WTC11 (cell line): ENCODE results near the gene BLM. TPM values are rescaled to one million over a fixed set of nuclear protein-coding genes. Genes with fewer than 3 reads are reported as not detected.

ENCODE experiments used
- ATAC-seq: fragments of 200-7000 bp; cut with Tn5 transposase; 2 replicates; pipeline ENCODE4 v1.10.0; 2021; ENCODE audit warnings: mild to moderate bottlenecking, moderate library complexity
- CTCF ChIA-PET: fragments of 300-600 bp; sonication (Branson Sonifier 250); formaldehyde crosslinking; loops from one replicate; lab custom pipeline; 2021; ENCODE audit warnings: antibody characterized with exemption; lab: Charles Lee
- POLR2A ChIA-PET: fragments of 350-600 bp; sonication (Branson Sonifier 250); formaldehyde crosslinking; loops from one replicate; lab custom pipeline; 2021; ENCODE audit warnings: antibody characterized with exemption; lab: Charles Lee
- DNase-seq: peaks from one replicate; pipeline ENCODE4 v3.0.0; 2021; ENCODE audit warnings: low spot score
- H3K27ac Mint-ChIP-seq: 2 replicates; pipeline ENCODE4 v1.8.0; 2021; ENCODE audit warnings: mixed read lengths
- H3K27me3 Mint-ChIP-seq: 2 replicates; pipeline ENCODE4 v1.8.0; 2021; ENCODE audit warnings: low read depth, mild to moderate bottlenecking, moderate library complexity, mixed read lengths
- H3K36me3 Mint-ChIP-seq: 2 replicates; pipeline ENCODE4 v1.8.0; 2021; ENCODE audit warnings: mixed read lengths
- H3K4me1 Mint-ChIP-seq: 2 replicates; pipeline ENCODE4 v1.8.0; 2022; ENCODE audit warnings: mixed read lengths
- H3K4me3 Mint-ChIP-seq: 2 replicates; pipeline ENCODE4 v1.8.0; 2021; ENCODE audit warnings: mild to moderate bottlenecking, moderate library complexity, mixed read lengths
- H3K9me3 Mint-ChIP-seq: 2 replicates; pipeline ENCODE4 v1.8.0; 2021; ENCODE audit warnings: mixed read lengths
- EMX1 ChIP-seq: fragments of 250-450 bp; sonication (Bioruptor Pico); IDR thresholded peaks from 2 replicates; pipeline ENCODE4 v1.8.0; 2021; ENCODE audit warnings: mild to moderate bottlenecking
- FOXJ3 ChIP-seq: sonication (generic); formaldehyde crosslinking; IDR thresholded peaks from 2 replicates; pipeline ENCODE4 v1.9.0; 2021; ENCODE audit warnings: missing genetic modification reagents, mild to moderate bottlenecking, borderline replicate concordance
- FOXP1 ChIP-seq: sonication (generic); formaldehyde crosslinking; IDR thresholded peaks from 2 replicates; pipeline ENCODE4 v1.8.0; 2022; ENCODE audit warnings: missing genetic modification reagents, mild to moderate bottlenecking, moderate library complexity, borderline replicate concordance
- MXD4 ChIP-seq: fragments of 250-450 bp; sonication (Bioruptor Pico); IDR thresholded peaks from 2 replicates; pipeline ENCODE4 v1.8.0; 2021; ENCODE audit warnings: mild to moderate bottlenecking, moderate library complexity, borderline replicate concordance
- NR2C2 ChIP-seq: sonication (generic); formaldehyde crosslinking; IDR thresholded peaks from 2 replicates; pipeline ENCODE4 v1.8.0; 2022; ENCODE audit warnings: mild to moderate bottlenecking, missing genetic modification reagents
- PRRX2 ChIP-seq: fragments of 250-450 bp; sonication (Bioruptor Pico); IDR thresholded peaks from 2 replicates; pipeline ENCODE4 v1.8.0; 2021; ENCODE audit warnings: mild to moderate bottlenecking
- SMAD3 ChIP-seq: sonication (generic); formaldehyde crosslinking; IDR thresholded peaks from 2 replicates; pipeline ENCODE4 v1.8.0; 2022; ENCODE audit warnings: missing genetic modification reagents, mild to moderate bottlenecking, borderline replicate concordance
- ZNF416 ChIP-seq: fragments of 250-450 bp; sonication (Bioruptor Pico); IDR thresholded peaks from 2 replicates; pipeline ENCODE4 v1.9.0; 2021; ENCODE audit warnings: mild to moderate bottlenecking, inconsistent platforms
- ZNF671 ChIP-seq: fragments of 250-450 bp; sonication (Bioruptor Pico); IDR thresholded peaks from 2 replicates; pipeline ENCODE4 v1.8.0; 2021; ENCODE audit warnings: mild to moderate bottlenecking
- total RNA-seq: library from RNA; stranded (reverse); gene quantifications from 3 replicates; pipeline ENCODE4 v1.2.3, GENCODE V29; 2021
- TF ChIP-seq, protein P1 (sequence below): fragments of 250-450 bp; sonication (Bioruptor Pico); IDR thresholded peaks from 2 replicates; pipeline ENCODE4 v1.9.0; 2021; ENCODE audit warnings: mild to moderate bottlenecking
- TF ChIP-seq, protein P2 (sequence below): fragments of 200-600 bp; IDR thresholded peaks from 2 replicates; pipeline ENCODE4 v1.8.0; 2022; ENCODE audit warnings: antibody characterized with exemption
- TF ChIP-seq, protein P3 (sequence below): fragments of 250-450 bp; sonication (Bioruptor Pico); conservative IDR thresholded peaks from 2 replicates; pipeline ENCODE4 v1.9.0; 2021; ENCODE audit warnings: mild to moderate bottlenecking
- TF ChIP-seq, protein P4 (sequence below): sonication (generic); formaldehyde crosslinking; IDR thresholded peaks from 2 replicates; pipeline ENCODE4 v1.8.1; 2023; ENCODE audit warnings: mild to moderate bottlenecking, missing genetic modification reagents, borderline replicate concordance
- TF ChIP-seq, protein P5 (sequence below): sonication (generic); formaldehyde crosslinking; IDR thresholded peaks from 2 replicates; pipeline ENCODE4 v1.8.0; 2023; ENCODE audit warnings: missing genetic modification reagents
- TF ChIP-seq, protein P6 (sequence below): sonication (generic); formaldehyde crosslinking; IDR thresholded peaks from 2 replicates; pipeline ENCODE4 v1.8.1; 2022; ENCODE audit warnings: low read depth, missing genetic modification reagents, borderline replicate concordance

Gene BLM
- total RNA-seq, 1 experiment from 2014 or later = 40.5 TPM

DNA sequence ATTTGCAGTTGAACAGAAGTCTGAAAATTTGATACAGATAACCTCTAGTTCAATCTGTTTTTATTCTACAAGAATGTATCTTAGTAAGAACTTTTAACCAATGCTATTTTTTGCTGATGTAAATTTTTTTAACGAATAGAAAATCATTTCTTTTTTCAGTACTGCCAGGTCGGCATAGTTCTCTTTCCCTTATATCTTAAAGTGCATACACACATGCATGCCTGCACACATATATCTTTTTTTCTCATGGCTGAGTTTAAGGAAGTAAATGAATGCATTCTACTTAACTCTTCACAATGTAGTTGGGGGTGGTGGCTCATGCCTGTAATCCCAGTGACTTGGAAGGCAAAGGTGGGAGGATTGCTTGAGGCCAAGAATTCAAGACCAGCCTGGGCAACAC is 48.4 kb downstream of the BLM start (continued):
- TF ChIP-seq, protein P1, sequence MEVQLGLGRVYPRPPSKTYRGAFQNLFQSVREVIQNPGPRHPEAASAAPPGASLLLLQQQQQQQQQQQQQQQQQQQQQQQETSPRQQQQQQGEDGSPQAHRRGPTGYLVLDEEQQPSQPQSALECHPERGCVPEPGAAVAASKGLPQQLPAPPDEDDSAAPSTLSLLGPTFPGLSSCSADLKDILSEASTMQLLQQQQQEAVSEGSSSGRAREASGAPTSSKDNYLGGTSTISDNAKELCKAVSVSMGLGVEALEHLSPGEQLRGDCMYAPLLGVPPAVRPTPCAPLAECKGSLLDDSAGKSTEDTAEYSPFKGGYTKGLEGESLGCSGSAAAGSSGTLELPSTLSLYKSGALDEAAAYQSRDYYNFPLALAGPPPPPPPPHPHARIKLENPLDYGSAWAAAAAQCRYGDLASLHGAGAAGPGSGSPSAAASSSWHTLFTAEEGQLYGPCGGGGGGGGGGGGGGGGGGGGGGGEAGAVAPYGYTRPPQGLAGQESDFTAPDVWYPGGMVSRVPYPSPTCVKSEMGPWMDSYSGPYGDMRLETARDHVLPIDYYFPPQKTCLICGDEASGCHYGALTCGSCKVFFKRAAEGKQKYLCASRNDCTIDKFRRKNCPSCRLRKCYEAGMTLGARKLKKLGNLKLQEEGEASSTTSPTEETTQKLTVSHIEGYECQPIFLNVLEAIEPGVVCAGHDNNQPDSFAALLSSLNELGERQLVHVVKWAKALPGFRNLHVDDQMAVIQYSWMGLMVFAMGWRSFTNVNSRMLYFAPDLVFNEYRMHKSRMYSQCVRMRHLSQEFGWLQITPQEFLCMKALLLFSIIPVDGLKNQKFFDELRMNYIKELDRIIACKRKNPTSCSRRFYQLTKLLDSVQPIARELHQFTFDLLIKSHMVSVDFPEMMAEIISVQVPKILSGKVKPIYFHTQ (CRISPR knock-in tag) = no peak

DNA sequence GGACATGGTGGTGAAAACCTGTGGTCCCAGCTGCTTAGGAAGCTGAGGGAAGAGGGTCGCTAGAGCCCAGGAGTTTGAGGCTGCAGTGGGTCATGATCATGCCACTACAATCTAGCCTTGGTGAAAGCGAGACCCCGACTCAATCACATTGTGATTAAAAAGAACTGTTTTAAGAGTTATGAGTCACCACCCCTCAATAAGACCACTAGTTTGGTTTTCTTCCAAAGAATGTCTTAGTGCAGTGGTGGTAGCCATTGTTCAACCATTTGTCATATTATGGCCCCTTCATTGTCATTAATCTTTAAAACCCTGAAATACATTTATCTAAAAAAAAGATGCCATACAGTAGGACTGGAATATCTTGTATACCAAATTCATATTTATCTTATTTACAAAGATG is 48.8 kb downstream of the BLM start:
- DNase-seq (no peak), ATAC-seq (no peak)
- POLR2A ChIA-PET = no interaction called here
- Mint-ChIP-seq H3K4me3 (no peak overlapping the region), H3K4me1 (peaks cover 18% of the 10 kb centered on the region), H3K9me3 (no peaks in the 10 kb centered on the region), H3K27ac (no peak overlapping the region), H3K36me3 (peaks cover 49% of the 10 kb centered on the region), H3K27me3 (no peaks in the 10 kb centered on the region)
- CTCF ChIA-PET = no interaction called here
- no peak for TF ChIP-seq NR2C2 (CRISPR knock-in tag)
- TF ChIP-seq, protein P2, sequence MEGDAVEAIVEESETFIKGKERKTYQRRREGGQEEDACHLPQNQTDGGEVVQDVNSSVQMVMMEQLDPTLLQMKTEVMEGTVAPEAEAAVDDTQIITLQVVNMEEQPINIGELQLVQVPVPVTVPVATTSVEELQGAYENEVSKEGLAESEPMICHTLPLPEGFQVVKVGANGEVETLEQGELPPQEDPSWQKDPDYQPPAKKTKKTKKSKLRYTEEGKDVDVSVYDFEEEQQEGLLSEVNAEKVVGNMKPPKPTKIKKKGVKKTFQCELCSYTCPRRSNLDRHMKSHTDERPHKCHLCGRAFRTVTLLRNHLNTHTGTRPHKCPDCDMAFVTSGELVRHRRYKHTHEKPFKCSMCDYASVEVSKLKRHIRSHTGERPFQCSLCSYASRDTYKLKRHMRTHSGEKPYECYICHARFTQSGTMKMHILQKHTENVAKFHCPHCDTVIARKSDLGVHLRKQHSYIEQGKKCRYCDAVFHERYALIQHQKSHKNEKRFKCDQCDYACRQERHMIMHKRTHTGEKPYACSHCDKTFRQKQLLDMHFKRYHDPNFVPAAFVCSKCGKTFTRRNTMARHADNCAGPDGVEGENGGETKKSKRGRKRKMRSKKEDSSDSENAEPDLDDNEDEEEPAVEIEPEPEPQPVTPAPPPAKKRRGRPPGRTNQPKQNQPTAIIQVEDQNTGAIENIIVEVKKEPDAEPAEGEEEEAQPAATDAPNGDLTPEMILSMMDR = no peak
- TF ChIP-seq, protein P3, sequence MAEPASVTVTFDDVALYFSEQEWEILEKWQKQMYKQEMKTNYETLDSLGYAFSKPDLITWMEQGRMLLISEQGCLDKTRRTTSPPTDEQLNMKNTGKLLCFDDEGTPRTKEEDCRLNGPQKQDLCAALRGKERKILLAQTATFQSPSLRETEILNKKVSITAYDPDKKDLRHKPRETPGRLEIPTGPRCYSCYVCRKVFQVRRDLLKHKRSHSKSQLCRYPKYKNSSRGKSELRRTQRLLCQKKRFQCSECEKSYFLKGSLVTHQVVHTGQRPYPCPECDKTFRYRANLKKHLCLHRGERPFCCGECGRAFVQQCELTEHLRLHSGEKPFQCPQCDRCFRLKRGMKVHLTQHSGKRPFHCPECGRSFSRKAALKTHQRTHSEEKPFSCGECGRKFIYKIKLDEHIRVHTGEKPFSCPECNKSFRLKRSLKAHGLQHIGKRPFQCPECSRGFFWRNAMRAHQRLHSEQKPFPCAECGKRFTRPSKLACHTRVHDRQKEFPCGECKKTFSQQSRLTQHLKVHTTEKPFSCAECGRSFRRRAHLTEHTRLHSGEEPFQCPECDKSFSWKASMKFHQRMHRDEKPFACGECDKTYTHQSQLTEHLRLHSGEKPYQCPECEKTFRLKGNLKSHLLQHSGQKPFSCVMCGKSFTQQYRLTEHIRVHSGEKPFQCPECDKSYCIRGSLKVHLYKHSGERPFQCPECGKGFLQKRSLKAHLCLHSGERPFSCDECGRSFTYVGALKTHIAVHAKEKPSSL = no peak
- no peak for TF ChIP-seq ZNF416 (CRISPR knock-in tag)
- TF ChIP-seq FOXJ3 (CRISPR knock-in tag) = no peak
- TF ChIP-seq, protein P4, sequence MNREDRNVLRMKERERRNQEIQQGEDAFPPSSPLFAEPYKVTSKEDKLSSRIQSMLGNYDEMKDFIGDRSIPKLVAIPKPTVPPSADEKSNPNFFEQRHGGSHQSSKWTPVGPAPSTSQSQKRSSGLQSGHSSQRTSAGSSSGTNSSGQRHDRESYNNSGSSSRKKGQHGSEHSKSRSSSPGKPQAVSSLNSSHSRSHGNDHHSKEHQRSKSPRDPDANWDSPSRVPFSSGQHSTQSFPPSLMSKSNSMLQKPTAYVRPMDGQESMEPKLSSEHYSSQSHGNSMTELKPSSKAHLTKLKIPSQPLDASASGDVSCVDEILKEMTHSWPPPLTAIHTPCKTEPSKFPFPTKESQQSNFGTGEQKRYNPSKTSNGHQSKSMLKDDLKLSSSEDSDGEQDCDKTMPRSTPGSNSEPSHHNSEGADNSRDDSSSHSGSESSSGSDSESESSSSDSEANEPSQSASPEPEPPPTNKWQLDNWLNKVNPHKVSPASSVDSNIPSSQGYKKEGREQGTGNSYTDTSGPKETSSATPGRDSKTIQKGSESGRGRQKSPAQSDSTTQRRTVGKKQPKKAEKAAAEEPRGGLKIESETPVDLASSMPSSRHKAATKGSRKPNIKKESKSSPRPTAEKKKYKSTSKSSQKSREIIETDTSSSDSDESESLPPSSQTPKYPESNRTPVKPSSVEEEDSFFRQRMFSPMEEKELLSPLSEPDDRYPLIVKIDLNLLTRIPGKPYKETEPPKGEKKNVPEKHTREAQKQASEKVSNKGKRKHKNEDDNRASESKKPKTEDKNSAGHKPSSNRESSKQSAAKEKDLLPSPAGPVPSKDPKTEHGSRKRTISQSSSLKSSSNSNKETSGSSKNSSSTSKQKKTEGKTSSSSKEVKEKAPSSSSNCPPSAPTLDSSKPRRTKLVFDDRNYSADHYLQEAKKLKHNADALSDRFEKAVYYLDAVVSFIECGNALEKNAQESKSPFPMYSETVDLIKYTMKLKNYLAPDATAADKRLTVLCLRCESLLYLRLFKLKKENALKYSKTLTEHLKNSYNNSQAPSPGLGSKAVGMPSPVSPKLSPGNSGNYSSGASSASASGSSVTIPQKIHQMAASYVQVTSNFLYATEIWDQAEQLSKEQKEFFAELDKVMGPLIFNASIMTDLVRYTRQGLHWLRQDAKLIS (CRISPR knock-in tag) = no peak
- TF ChIP-seq EMX1 = no peak
- no peak for TF ChIP-seq PRRX2
- no peak for TF ChIP-seq SMAD3
- no peak for TF ChIP-seq MXD4 (CRISPR knock-in tag)
- TF ChIP-seq, protein P5, sequence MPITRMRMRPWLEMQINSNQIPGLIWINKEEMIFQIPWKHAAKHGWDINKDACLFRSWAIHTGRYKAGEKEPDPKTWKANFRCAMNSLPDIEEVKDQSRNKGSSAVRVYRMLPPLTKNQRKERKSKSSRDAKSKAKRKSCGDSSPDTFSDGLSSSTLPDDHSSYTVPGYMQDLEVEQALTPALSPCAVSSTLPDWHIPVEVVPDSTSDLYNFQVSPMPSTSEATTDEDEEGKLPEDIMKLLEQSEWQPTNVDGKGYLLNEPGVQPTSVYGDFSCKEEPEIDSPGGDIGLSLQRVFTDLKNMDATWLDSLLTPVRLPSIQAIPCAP (CRISPR knock-in tag) = no peak
- TF ChIP-seq, protein P6, sequence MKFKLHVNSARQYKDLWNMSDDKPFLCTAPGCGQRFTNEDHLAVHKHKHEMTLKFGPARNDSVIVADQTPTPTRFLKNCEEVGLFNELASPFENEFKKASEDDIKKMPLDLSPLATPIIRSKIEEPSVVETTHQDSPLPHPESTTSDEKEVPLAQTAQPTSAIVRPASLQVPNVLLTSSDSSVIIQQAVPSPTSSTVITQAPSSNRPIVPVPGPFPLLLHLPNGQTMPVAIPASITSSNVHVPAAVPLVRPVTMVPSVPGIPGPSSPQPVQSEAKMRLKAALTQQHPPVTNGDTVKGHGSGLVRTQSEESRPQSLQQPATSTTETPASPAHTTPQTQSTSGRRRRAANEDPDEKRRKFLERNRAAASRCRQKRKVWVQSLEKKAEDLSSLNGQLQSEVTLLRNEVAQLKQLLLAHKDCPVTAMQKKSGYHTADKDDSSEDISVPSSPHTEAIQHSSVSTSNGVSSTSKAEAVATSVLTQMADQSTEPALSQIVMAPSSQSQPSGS (CRISPR knock-in tag) = no peak
- no peak for TF ChIP-seq FOXP1 (CRISPR knock-in tag)
- TF ChIP-seq ZNF671 (CRISPR knock-in tag) = no peak
